Astrocyte (in vitro differentiated cells and primary cell): ENCODE measurements around the gene CMTM5.

ENCODE experiments used
- EZH2 ChIP-seq: IDR thresholded peaks from 2 replicates; pipeline ENCODE4 v1.6.1; 2012; ENCODE audit warnings: mild to moderate bottlenecking, low read length, inconsistent platforms; ENCODE audit not compliant: insufficient read depth
- TF ChIP-seq, protein P1 (sequence below): IDR thresholded peaks from 2 replicates; pipeline ENCODE4 v1.5.1; 2011; ENCODE audit warnings: low read depth, mild to moderate bottlenecking, inconsistent platforms, low read length, moderate library complexity; ENCODE audit not compliant: insufficient read depth

DNA sequence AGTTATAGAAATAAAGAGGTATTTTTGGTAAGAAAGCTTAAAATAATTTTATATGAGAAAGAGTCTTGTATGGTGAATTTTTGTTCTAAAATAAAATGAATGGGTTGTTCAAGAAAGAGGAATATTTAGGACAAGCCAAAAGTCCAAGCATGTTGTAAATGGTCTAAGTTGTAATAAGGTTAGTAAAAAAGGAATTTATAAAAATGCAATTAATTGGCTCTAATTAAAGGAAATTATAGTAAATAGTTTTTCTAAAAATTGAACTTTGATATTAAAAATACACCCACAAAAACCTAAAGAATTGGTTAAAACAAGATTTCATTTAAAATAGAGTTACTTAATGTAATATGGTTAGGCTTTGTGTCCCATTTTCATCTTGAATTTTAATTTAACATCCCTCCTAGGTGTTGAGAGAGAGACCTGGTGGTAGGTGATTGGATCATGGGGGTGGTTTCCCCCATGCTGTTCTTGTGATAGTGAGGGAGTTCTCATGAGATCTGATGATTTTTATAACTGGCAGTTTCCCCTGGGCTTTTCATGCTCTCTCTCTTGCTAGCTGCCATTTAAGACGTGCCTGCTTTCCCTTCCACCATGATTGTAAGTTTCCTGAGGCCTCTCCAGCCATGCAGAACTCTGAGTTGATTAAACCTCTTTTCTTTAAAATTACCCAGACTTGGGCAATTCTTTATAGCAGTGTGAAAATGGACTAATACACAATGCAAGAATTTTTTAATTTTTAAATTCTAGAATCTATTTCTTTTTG, 37.2 kb upstream of the CMTM5 start:
- TF ChIP-seq, protein P1, sequence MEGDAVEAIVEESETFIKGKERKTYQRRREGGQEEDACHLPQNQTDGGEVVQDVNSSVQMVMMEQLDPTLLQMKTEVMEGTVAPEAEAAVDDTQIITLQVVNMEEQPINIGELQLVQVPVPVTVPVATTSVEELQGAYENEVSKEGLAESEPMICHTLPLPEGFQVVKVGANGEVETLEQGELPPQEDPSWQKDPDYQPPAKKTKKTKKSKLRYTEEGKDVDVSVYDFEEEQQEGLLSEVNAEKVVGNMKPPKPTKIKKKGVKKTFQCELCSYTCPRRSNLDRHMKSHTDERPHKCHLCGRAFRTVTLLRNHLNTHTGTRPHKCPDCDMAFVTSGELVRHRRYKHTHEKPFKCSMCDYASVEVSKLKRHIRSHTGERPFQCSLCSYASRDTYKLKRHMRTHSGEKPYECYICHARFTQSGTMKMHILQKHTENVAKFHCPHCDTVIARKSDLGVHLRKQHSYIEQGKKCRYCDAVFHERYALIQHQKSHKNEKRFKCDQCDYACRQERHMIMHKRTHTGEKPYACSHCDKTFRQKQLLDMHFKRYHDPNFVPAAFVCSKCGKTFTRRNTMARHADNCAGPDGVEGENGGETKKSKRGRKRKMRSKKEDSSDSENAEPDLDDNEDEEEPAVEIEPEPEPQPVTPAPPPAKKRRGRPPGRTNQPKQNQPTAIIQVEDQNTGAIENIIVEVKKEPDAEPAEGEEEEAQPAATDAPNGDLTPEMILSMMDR = no peak
- TF ChIP-seq EZH2 = no peak
